Naive thymus-derived CD8-positive, alpha-beta T cell (primary cell): ENCODE measurements around the gene STOML3. TPM values are rescaled to one million over a fixed set of nuclear protein-coding genes. Genes with fewer than 3 reads are reported as not detected.
"Not testable (repeated sequence)": the region's sequence is repeated elsewhere in the genome, so short reads cannot be mapped to it uniquely, and the experiment has no call there.

Source experiments
- ATAC-seq, 2 donors: fragments of 150-1000 bp; cut with Tn5 transposase in 1 of 2; sonication (Bioruptor Pico), chemical (Tn5 transposase) in 1 of 2; 1 replicate in 1 of 2; 2 replicates in 1 of 2; pipeline ENCODE4 v1.10.0; 2021; ENCODE audit warnings: mild to moderate bottlenecking in 2 of 2, moderate library complexity in 2 of 2
- POLR2A ChIA-PET: fragments of 350-600 bp; sonication (Branson Sonifier 250); formaldehyde crosslinking; loops from one replicate; lab custom pipeline; 2021; ENCODE audit warnings: antibody characterized with exemption; lab: Charles Lee
- DNase-seq, 10 donors: peaks; one replicate each; pipeline versions ENCODE4 v3.0.0 to v3.0.0-alpha.2; 2020 to 2022
- H3K27ac Mint-ChIP-seq, 10 donors: one replicate each; pipeline ENCODE4 v1.8.0; 2020 to 2022; ENCODE audit warnings: mild to moderate bottlenecking in 10 of 10, mixed read lengths in 10 of 10, moderate library complexity in 4 of 10, inconsistent platforms in 1 of 10
- H3K27me3 Mint-ChIP-seq, 5 donors: one replicate each; pipeline ENCODE4 v1.8.0; 2021 to 2022; ENCODE audit warnings: mixed read lengths in 5 of 5
- H3K36me3 Mint-ChIP-seq, 3 donors: one replicate each; pipeline ENCODE4 v1.8.0; 2020 to 2022; ENCODE audit warnings: mixed read lengths in 3 of 3, mild to moderate bottlenecking in 2 of 3, inconsistent platforms in 1 of 3
- H3K4me1 Mint-ChIP-seq, 4 donors: one replicate each; pipeline ENCODE4 v1.8.0; 2021 to 2022; ENCODE audit warnings: mixed read lengths in 4 of 4
- H3K4me3 Mint-ChIP-seq, 10 donors: one replicate each; pipeline ENCODE4 v1.8.0; 2020 to 2022; ENCODE audit warnings: mild to moderate bottlenecking in 10 of 10, mixed read lengths in 10 of 10, moderate library complexity in 6 of 10, inconsistent platforms in 1 of 10
- H3K9me3 Mint-ChIP-seq, 9 donors: one replicate each; pipeline ENCODE4 v1.8.0; 2020 to 2022; ENCODE audit warnings: mixed read lengths in 9 of 9, mild to moderate bottlenecking in 3 of 9, inconsistent platforms in 1 of 9, moderate library complexity in 1 of 9
- polyA plus RNA-seq, 3 donors: library from polyadenylated mRNA; unstranded; fragments of 300-500 nt; fragmentation: Illumina TruSeq; gene quantifications; one replicate each; pipeline ENCODE4 v1.2.3, GENCODE V29; 2021
- total RNA-seq, 8 experiments: library from RNA in 2 of 8; stranded (reverse) in 2 of 8; gene quantifications; one replicate each; pipeline ENCODE4 v1.2.3 and lab custom pipeline; 2021 to 2026

Gene STOML3
- total and polyA plus RNA-seq, 5 experiments from 2014 or later: not detected

DNA sequence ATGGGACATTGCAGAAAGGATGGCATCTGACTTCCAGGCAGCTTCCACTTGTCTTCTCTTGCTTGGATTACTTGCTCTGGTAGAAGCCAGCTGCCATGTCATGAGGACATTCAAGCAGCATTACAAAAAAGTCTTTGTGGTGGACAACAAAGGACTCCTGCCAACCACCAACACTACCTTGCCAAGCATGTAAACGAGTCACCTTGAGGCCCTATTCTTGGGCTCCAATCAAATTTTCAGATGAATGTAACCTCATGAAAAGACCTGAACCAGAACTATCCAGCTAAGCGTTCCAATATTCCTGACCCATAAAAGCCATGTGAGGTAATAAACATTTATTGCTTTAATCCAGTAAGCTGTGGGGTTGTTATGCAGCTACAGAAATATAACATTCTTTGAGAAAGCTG is 34.8 kb upstream of the STOML3 start:
- H3K9me3 Mint-ChIP-seq: no peaks in the 10 kb centered on the region
- POLR2A ChIA-PET: interaction anchor here (2.2 kb wide), 1 partner anchor 11 kb away, joined by 6 read pairs; no protein-coding TSS in a partner anchor
- no peaks in the 10 kb centered on the region for H3K27me3 Mint-ChIP-seq
- peaks cover 8 to 87% (median 18%) of the 10 kb centered on the region in 3 donors for H3K36me3 Mint-ChIP-seq
- ATAC-seq: no peak
- H3K27ac Mint-ChIP-seq: peak overlapping the region in 1 of 10 donors; percentile 60
- H3K4me3 Mint-ChIP-seq: no peak overlapping the region
- H3K4me1 Mint-ChIP-seq: peaks cover 0 to 5% (median 1%) of the 10 kb centered on the region in 4 donors
- no peak for DNase-seq

DNA sequence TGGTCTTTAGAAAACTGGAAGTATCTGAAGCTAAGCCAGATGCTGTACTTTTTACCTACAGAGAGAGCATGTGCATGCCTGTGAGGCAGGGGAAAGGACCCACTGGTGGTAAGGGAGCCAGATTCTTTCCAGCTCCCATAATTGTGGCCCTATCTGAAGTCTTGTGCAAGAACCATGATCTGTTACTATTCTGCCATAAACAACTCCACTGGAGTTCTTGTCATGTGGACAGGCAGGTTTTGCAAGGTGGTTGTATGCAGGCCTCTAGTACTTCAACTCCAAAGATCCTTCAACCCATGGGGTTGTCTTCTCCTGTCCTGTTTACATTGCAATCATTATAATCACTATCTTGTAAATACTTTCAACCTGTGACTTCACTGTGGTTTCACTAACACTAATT is 33.1 kb upstream of the STOML3 start:
- no peak for DNase-seq
- POLR2A ChIA-PET: interaction anchor here (1.4 kb wide), 1 partner anchor 13 kb away, joined by 3 read pairs; the partner anchor contains the start of gene PROSER1
- H3K36me3 Mint-ChIP-seq: peaks cover 8 to 90% (median 18%) of the 10 kb centered on the region in 3 donors
- no peaks in the 10 kb centered on the region for H3K27me3 Mint-ChIP-seq
- H3K4me1 Mint-ChIP-seq: peaks cover 0 to 5% (median 1%) of the 10 kb centered on the region in 4 donors
- no peaks in the 10 kb centered on the region for H3K9me3 Mint-ChIP-seq
- ATAC-seq: no peak
- peak overlapping the region in 3 of 10 donors; percentile 24 to 59 (median 31) for H3K27ac Mint-ChIP-seq
- no peak overlapping the region for H3K4me3 Mint-ChIP-seq

DNA sequence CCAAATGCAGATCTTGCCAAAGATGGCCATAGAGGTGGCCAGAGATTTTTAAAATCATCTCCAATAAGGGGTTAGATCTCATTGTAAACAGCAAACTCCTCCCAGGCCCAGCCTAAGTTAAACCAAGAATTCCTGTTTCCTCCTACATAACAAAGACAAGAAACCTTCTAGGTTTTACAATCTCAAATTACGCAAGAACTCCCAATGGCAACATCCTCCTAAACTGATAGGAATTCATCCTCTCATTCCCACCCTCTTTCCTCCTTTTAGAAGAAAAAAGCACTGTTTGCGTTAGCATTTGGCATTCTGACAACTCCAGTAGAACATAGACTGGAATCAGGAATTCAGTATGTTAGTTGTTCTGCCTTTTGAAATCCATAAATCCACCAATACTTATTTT is 32.7 kb upstream of the STOML3 start:
- DNase-seq: no peak
- Mint-ChIP-seq H3K27me3 (no peaks in the 10 kb centered on the region), H3K27ac (peak overlapping the region in 2 of 10 donors; percentile 19 to 59), H3K4me3 (no peak overlapping the region), H3K9me3 (no peaks in the 10 kb centered on the region), H3K4me1 (peaks cover 0 to 5% (median 2%) of the 10 kb centered on the region in 4 donors), H3K36me3 (peaks cover 8 to 91% (median 18%) of the 10 kb centered on the region in 3 donors)
- POLR2A ChIA-PET: interaction anchor here (1.4 kb wide), 1 partner anchor 14 kb away, joined by 3 read pairs; the partner anchor contains the start of gene PROSER1
- ATAC-seq: no peak

DNA sequence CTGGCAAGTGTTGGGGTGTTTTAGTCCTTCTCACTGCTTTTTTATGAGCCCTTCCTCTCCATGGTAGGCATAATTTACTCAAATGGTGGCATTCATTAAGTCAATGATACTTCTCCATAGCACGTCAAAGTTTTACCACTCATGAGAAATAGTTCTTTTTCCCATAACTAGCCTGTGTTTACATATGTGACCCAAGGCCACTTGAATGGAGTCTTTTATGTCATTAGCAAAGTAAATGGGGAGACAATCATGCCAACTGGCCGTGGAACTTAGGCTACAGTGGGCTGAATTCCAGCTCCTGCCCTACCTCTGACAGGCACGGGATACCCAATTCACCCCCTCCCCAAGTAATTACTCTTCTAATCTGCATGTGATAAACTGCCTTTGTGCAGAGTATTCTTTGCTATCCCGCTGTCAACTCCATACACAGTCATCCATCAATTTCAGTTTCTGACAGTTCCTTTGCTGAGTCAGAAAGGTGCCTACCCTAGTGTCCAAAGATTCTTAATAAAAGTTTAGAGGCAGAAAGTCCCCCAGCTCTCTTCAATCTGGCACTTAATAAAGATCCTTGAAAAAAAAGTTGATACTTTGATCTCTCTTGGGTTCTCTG is 30.3 kb upstream of the STOML3 start:
- no peak for DNase-seq
- H3K36me3 Mint-ChIP-seq: peaks cover 8 to 87% (median 18%) of the 10 kb centered on the region in 3 donors
- no peak for ATAC-seq
- no peaks in the 10 kb centered on the region for H3K27me3 Mint-ChIP-seq
- no peak overlapping the region for H3K4me3 Mint-ChIP-seq
- POLR2A ChIA-PET: no interaction called here
- H3K4me1 Mint-ChIP-seq: peaks cover 0 to 6% (median 2%) of the 10 kb centered on the region in 4 donors
- peak overlapping the region in 2 of 10 donors; percentile 21 to 61 for H3K27ac Mint-ChIP-seq
- H3K9me3 Mint-ChIP-seq: no peaks in the 10 kb centered on the region

DNA sequence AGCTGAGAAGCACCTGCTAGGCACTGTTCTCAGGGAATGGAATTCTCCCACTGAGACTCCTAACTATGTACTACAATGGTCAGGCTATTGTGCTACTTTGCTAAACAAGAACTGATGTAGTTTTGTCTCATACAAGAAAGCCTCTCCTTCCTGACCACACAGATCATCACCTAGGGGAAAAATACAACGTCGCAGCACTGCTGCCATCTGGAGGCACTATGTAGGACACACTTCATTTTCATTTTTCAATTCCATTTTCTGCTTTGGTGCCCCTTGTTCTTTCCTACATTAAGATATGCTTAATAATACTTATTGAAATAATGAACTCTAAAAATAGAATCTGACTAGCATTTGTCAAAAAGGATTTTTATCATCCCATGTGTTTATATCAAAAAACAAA is 26.2 kb upstream of the STOML3 start:
- Mint-ChIP-seq H3K4me3 (no peak overlapping the region), H3K27ac (peak overlapping the region in 3 of 10 donors; percentile 1 to 44 (median 24)), H3K27me3 (no peaks in the 10 kb centered on the region), H3K4me1 (peaks cover 0 to 8% (median 7%) of the 10 kb centered on the region in 4 donors), H3K36me3 (peaks cover 17 to 83% (median 24%) of the 10 kb centered on the region in 3 donors), H3K9me3 (no peaks in the 10 kb centered on the region)
- POLR2A ChIA-PET: no interaction called here
- ATAC-seq (peak in 1 of 2 donors; percentile 49), DNase-seq (peak in 2 of 10 donors; percentile 5)

DNA sequence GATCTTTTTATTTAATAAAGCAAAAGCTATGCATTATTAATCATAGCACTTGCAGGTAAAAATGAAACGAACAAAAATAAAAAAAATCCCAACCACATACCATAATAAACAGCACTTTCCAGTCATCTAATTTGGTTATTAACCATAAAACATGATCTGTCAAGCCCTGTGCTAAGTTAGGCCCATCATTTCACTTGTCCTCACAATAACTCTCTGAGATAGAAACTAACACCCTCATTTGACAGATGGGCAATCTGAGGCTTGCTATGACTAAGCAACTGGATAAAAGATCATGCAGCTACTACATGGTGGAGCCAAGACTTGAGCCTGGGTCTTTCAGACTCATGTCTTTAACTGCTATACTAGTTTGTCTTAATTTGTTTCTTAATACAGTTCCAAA is 25.5 kb upstream of the STOML3 start:
- no peak overlapping the region for H3K4me3 Mint-ChIP-seq
- DNase-seq (no peak), ATAC-seq (no peak)
- no peaks in the 10 kb centered on the region for H3K9me3 Mint-ChIP-seq
- H3K36me3 Mint-ChIP-seq: peaks cover 20 to 83% (median 23%) of the 10 kb centered on the region in 3 donors
- H3K4me1 Mint-ChIP-seq: peaks cover 0 to 8% (median 7%) of the 10 kb centered on the region in 4 donors
- POLR2A ChIA-PET: no interaction called here
- H3K27ac Mint-ChIP-seq: peak overlapping the region in 1 of 10 donors; percentile 1
- no peaks in the 10 kb centered on the region for H3K27me3 Mint-ChIP-seq

DNA sequence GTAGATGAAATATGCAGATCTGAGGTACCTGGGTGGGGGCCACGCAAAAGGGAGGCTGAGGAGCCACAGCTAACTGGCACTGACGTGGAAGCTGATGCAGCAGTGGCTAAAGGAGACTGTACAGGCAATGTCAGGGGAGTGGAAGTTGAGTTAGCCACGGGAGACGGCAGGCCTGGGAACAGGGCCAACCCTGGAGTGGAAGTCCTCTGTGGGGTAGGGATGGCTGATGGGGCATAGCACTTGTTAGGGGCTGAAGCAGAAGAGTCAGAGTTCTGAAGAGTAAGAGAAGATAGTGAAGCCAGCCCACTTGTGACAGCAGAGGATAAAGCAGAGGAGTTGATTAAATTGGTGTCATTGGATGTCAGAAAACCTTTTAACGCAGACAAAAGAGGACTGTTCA is 22.8 kb upstream of the STOML3 start:
- peaks cover 16 to 80% (median 34%) of the 10 kb centered on the region in 3 donors for H3K36me3 Mint-ChIP-seq
- H3K4me3 Mint-ChIP-seq: no peak overlapping the region
- no peak for DNase-seq
- H3K27ac Mint-ChIP-seq: peak overlapping the region in 2 of 10 donors; percentile 17 to 74
- H3K27me3 Mint-ChIP-seq: no peaks in the 10 kb centered on the region
- no peak for ATAC-seq
- POLR2A ChIA-PET: no interaction called here
- H3K4me1 Mint-ChIP-seq: peaks cover 0 to 8% (median 6%) of the 10 kb centered on the region in 4 donors
- no peaks in the 10 kb centered on the region for H3K9me3 Mint-ChIP-seq

DNA sequence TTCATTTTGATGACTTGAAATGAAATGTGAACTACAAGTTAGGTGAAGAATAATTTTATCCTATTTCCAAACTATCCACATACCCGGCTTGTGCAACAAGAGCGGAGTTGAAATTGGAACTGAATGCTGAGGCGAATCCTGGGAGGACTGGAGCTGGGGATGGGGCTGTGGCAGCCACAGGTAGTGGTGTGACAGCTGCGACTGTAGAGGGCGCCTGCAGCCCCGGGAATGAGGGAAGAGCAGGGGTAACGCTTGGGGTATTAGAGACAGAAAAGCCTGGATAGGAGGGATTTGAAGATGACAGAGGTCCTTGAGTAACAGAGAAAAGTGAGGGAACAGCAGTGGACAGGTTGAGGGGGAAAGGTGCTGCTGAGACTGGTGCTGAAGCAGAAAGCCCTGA is 22.0 kb upstream of the STOML3 start:
- H3K36me3 Mint-ChIP-seq: peaks cover 16 to 77% (median 40%) of the 10 kb centered on the region in 3 donors
- H3K9me3 Mint-ChIP-seq: no peaks in the 10 kb centered on the region
- H3K27me3 Mint-ChIP-seq: no peaks in the 10 kb centered on the region
- peak overlapping the region in 2 of 10 donors; percentile 58 to 74 for H3K27ac Mint-ChIP-seq
- H3K4me1 Mint-ChIP-seq: peaks cover 0 to 8% (median 3%) of the 10 kb centered on the region in 4 donors
- POLR2A ChIA-PET: no interaction called here
- ATAC-seq: no peak
- H3K4me3 Mint-ChIP-seq: no peak overlapping the region
- no peak for DNase-seq

DNA sequence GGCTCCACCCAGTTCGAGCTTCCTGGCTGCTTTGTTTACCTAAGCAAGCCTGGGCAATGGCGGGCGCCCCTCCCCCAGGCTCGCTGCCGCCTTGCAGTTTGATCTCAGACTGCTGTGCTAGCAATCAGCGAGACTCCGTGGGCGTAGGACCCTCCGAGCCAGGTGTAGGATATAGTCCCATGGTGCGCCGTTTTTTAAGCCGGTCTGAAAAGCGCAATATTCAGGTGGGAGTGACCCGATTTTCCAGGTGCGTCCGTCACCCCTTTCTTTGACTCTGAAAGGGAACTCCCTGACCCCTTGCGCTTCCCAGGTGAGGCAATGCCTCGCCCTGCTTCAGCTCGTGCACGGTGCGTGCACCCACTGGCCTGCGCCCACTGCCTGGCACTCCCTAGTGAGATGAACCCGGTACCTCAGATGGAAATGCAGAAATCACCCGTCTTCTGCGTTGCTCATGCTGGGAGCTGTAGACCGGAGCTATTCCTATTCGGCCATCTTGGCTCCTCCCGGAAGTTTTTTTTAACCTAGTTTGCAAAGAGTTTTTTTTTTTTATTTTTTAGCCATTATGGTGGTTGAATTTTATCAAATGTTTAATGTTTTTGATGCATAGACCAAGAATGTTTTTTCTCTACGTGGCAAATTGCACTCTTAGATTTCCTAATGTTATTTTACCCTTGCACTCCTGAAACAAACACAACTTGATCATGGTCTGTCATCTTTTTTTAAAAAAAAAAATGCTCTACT is 15.9 kb upstream of the STOML3 start:
- H3K27ac Mint-ChIP-seq: peak overlapping the region in 1 of 10 donors; percentile 3
- POLR2A ChIA-PET, ATAC-seq, DNase-seq, H3K27me3 Mint-ChIP-seq, H3K9me3 Mint-ChIP-seq, H3K4me1 Mint-ChIP-seq: not testable (repeated sequence)
- peak overlapping the region in 1 of 10 donors; percentile 34 for H3K4me3 Mint-ChIP-seq
- peaks cover 0 to 28% (median 20%) of the 10 kb centered on the region in 3 donors for H3K36me3 Mint-ChIP-seq

DNA sequence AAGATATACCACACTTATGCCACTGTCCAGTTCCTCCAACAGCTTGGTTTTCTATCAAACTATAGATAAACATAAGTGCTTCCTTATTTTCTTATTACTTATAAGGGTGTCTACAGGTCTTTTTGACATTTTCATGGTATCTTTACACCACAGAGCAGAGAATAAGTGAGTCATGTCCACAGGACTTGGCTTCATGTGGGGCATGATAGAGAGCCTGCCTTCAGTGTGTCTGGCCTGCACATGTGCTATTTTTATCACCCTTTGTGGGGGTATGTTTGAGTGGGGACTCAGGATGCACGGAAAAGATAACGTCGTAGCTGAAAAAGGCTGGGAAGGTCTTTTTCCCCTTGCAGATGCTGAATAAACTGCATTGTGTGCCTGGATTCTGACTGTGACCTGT is 8.1 kb upstream of the STOML3 start:
- DNase-seq (no peak), ATAC-seq (no peak)
- no peak overlapping the region for H3K27ac Mint-ChIP-seq
- no peaks in the 10 kb centered on the region for H3K4me1 Mint-ChIP-seq
- H3K36me3 Mint-ChIP-seq: no peaks in the 10 kb centered on the region
- no peak overlapping the region for H3K4me3 Mint-ChIP-seq
- H3K27me3 Mint-ChIP-seq: peaks cover 0 to 2% (median 0%) of the 10 kb centered on the region in 5 donors
- no peaks in the 10 kb centered on the region for H3K9me3 Mint-ChIP-seq
- POLR2A ChIA-PET: no interaction called here

DNA sequence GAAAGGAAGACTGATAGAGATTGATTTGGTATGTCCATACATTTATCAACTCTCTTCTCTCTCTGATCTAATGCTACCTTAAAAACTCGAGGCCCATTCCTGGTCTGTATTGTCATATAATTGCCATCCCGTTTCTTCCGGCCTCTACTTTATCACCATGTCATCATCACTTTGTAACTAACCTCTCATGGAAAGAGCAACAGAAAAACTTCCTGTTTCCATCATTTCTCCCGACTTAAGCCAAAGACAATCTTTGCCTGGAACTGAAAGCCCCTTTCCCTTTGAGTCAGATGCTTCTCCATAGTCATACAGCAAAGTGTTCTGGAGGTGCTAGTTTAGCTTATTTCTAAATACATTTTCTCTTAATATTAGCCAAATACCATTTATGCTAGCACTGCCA is 2.8 kb upstream of the STOML3 start:
- DNase-seq: no peak
- Mint-ChIP-seq H3K4me3 (no peak overlapping the region), H3K9me3 (no peaks in the 10 kb centered on the region), H3K36me3 (no peaks in the 10 kb centered on the region), H3K27me3 (peaks cover 0 to 2% (median 0%) of the 10 kb centered on the region in 5 donors), H3K4me1 (no peaks in the 10 kb centered on the region), H3K27ac (no peak overlapping the region)
- ATAC-seq: no peak
- POLR2A ChIA-PET: no interaction called here

DNA sequence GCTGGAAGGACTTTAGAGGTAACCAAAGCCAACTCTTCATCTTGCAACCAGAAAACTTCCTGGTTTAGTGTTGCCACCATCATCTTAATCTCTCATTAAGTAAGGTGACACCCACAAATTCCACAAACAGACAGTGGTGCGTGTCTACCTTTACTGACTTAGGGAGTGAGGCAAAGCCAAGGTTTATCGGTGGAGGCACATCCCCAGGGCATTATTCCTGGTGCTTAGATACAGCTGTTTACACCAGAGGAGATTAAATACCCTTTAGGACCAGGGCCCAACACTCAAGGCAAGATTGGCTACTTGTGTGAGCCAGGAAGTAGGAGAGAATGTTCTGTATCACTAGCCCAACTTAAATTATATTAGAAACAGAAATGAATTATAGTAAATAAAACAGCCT is 9.5 kb downstream of the STOML3 start:
- Mint-ChIP-seq H3K27me3 (peaks cover 3 to 24% (median 11%) of the 10 kb centered on the region in 5 donors), H3K27ac (no peak overlapping the region), H3K4me1 (no peaks in the 10 kb centered on the region), H3K36me3 (peaks cover 0 to 13% (median 0%) of the 10 kb centered on the region in 3 donors), H3K4me3 (no peak overlapping the region), H3K9me3 (peaks cover 8 to 23% (median 14%) of the 10 kb centered on the region in 9 donors)
- ATAC-seq (no peak), DNase-seq (no peak)
- POLR2A ChIA-PET: no interaction called here

DNA sequence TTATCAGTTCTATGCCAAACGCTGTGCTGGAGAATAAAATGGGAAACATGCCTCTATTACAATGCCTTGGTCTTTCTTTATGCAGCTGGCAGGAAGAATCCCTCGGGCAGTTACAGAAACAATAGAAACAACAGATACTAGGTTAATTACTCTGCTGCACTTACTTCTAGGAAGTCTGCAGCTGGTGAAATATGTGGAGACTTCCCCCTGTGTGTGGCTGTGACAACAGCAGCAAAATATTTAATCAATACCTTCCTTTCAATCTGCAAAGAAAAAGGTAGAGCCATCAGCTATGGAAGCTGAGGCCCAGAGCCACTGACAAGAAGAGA is 9.9 kb downstream of the STOML3 start:
- Mint-ChIP-seq H3K9me3 (peaks cover 8 to 23% (median 14%) of the 10 kb centered on the region in 9 donors), H3K27ac (no peak overlapping the region), H3K36me3 (peaks cover 0 to 13% (median 0%) of the 10 kb centered on the region in 3 donors), H3K4me1 (no peaks in the 10 kb centered on the region), H3K4me3 (no peak overlapping the region), H3K27me3 (peaks cover 3 to 24% (median 11%) of the 10 kb centered on the region in 5 donors)
- POLR2A ChIA-PET: no interaction called here
- no peak for DNase-seq
- ATAC-seq: no peak
